Measurements from ENCODE around the gene PRPSAP2. TPM values are rescaled to one million over a fixed set of nuclear protein-coding genes. Genes with fewer than 3 reads are reported as not detected.

PRPSAP2 gene
- total RNA-seq, 1 donor from 2014 or later = 28.0 TPM

- H3K4me1 ChIP-seq = peaks cover 23% of the 10 kb centered on the region
- TF ChIP-seq POLR2AphosphoS5 (IDR thresholded peaks at IDR 0.05; ENCODE audit: insufficient read depth in 1 of 2, low read depth in 1 of 2) (no peak), POLR2A (IDR thresholded peaks at IDR 0.05) (no peak), CTCF (IDR thresholded peaks at IDR 0.05) (no peak)
Observed at GRCh38 chr17:18925187-18925586, 67.3 kb downstream of the PRPSAP2 start.

GRCh38 chr17:18928628-18929125 is 70.7 kb downstream of the PRPSAP2 start:
- no peak for DNase-seq (ENCODE audit: extremely low spot score in 2 of 2)
- peaks cover 0 to 30% of the 10 kb centered on the region in 2 donors for H3K36me3 ChIP-seq
- no peak for TF ChIP-seq POLR2A (IDR thresholded peaks at IDR 0.05)
- no peak for TF ChIP-seq CTCF (IDR thresholded peaks at IDR 0.05)
- TF ChIP-seq POLR2AphosphoS5 (IDR thresholded peaks at IDR 0.05; ENCODE audit: insufficient read depth in 1 of 2, low read depth in 1 of 2) = no peak

More at GRCh38 chr17:18925187-18925586, 67.3 kb downstream of the PRPSAP2 start:
- H3K36me3 ChIP-seq = peaks cover 0 to 19% of the 10 kb centered on the region in 2 donors
- intact Hi-C loops (cut with DNase I) = no loop called here
- H3K27me3 ChIP-seq = no peaks in the 10 kb centered on the region
- no peak overlapping the region for H3K4me3 ChIP-seq
- no peak for DNase-seq (ENCODE audit: extremely low spot score in 2 of 2)
- no peaks in the 10 kb centered on the region for H3K9me3 ChIP-seq
- no peak overlapping the region for H3K27ac ChIP-seq

GRCh38 chr17:18932360-18933055 is 74.6 kb downstream of the PRPSAP2 start:
- H3K9me3 ChIP-seq = no peaks in the 10 kb centered on the region
- H3K27ac ChIP-seq = no peak overlapping the region
- no peak overlapping the region for H3K4me3 ChIP-seq
- DNase-seq (ENCODE audit: extremely low spot score in 2 of 2) = no peak
- intact Hi-C loops (cut with DNase I) = no loop called here
- H3K4me1 ChIP-seq = no peaks in the 10 kb centered on the region
- peaks cover 0 to 30% of the 10 kb centered on the region in 2 donors for H3K36me3 ChIP-seq
- TF ChIP-seq POLR2AphosphoS5 (IDR thresholded peaks at IDR 0.05; ENCODE audit: insufficient read depth in 1 of 2, low read depth in 1 of 2) = no peak
- TF ChIP-seq POLR2A (IDR thresholded peaks at IDR 0.05) = no peak
- no peak for TF ChIP-seq CTCF (IDR thresholded peaks at IDR 0.05)
- H3K27me3 ChIP-seq = no peaks in the 10 kb centered on the region

More at GRCh38 chr17:18928628-18929125, 70.7 kb downstream of the PRPSAP2 start:
- no peak overlapping the region for H3K4me3 ChIP-seq
- no peaks in the 10 kb centered on the region for H3K27me3 ChIP-seq
- intact Hi-C loops (cut with DNase I) = no loop called here
- no peaks in the 10 kb centered on the region for H3K9me3 ChIP-seq
- H3K4me1 ChIP-seq = peaks cover 6% of the 10 kb centered on the region
- no peak overlapping the region for H3K27ac ChIP-seq

GRCh38 chr17:18933102-18934058 is 75.4 kb downstream of the PRPSAP2 start:
- no peak overlapping the region for H3K4me3 ChIP-seq
- no peak for TF ChIP-seq CTCF (IDR thresholded peaks at IDR 0.05)
- no peak for TF ChIP-seq POLR2A (IDR thresholded peaks at IDR 0.05)
- no peak for TF ChIP-seq POLR2AphosphoS5 (IDR thresholded peaks at IDR 0.05; ENCODE audit: insufficient read depth in 1 of 2, low read depth in 1 of 2)
- no peaks in the 10 kb centered on the region for H3K27me3 ChIP-seq
- H3K36me3 ChIP-seq = peaks cover 0 to 29% of the 10 kb centered on the region in 2 donors
- intact Hi-C loops (cut with DNase I) = no loop called here
- no peak for DNase-seq (ENCODE audit: extremely low spot score in 2 of 2)
- no peak overlapping the region for H3K27ac ChIP-seq
- H3K4me1 ChIP-seq = no peaks in the 10 kb centered on the region
- H3K9me3 ChIP-seq = no peaks in the 10 kb centered on the region

All from vagina (tissue), 2 donors.